WTC11 (cell line): ENCODE data around the gene EVA1C.

Experiments used
- CREM ChIP-seq: sonication (generic); formaldehyde crosslinking; IDR thresholded peaks from 2 replicates; pipeline ENCODE4 v1.8.1; 2022; ENCODE audit warnings: mild to moderate bottlenecking, missing genetic modification reagents, moderate library complexity
- CTCF ChIP-seq: fragments of 200-600 bp; IDR thresholded peaks from 2 replicates; pipeline ENCODE4 v1.8.0; 2022; ENCODE audit warnings: antibody characterized with exemption
- FOXP4 ChIP-seq: sonication (generic); formaldehyde crosslinking; IDR thresholded peaks from 2 replicates; pipeline ENCODE4 v1.8.0; 2022; ENCODE audit warnings: mild to moderate bottlenecking, missing genetic modification reagents
- GABPB1 ChIP-seq: sonication (generic); formaldehyde crosslinking; IDR thresholded peaks from 2 replicates; pipeline ENCODE4 v1.8.1; 2023; ENCODE audit warnings: mild to moderate bottlenecking, missing genetic modification reagents
- NR1H2 ChIP-seq: sonication (generic); formaldehyde crosslinking; IDR thresholded peaks from 2 replicates; pipeline ENCODE4 v1.9.0; 2021; ENCODE audit warnings: mild to moderate bottlenecking, moderate library complexity, missing genetic modification reagents
- NR3C1 ChIP-seq: sonication (generic); formaldehyde crosslinking; conservative IDR thresholded peaks from 2 replicates; pipeline ENCODE4 v1.8.1; 2023; ENCODE audit warnings: low read depth, mild to moderate bottlenecking, missing genetic modification reagents
- STAT6 ChIP-seq: sonication (generic); formaldehyde crosslinking; conservative IDR thresholded peaks from 2 replicates; pipeline ENCODE4 v1.8.1; 2023; ENCODE audit warnings: mild to moderate bottlenecking, low read depth, missing genetic modification reagents, moderate library complexity
- USF2 ChIP-seq: sonication (generic); formaldehyde crosslinking; IDR thresholded peaks from 2 replicates; pipeline ENCODE4 v1.8.1; 2023; ENCODE audit warnings: mild to moderate bottlenecking, missing genetic modification reagents, moderate library complexity
- ZBTB21 ChIP-seq: sonication (generic); formaldehyde crosslinking; IDR thresholded peaks from 2 replicates; pipeline ENCODE4 v1.8.1; 2023; ENCODE audit warnings: mild to moderate bottlenecking, missing genetic modification reagents, borderline replicate concordance
- ZNF121 ChIP-seq: sonication (generic); formaldehyde crosslinking; IDR thresholded peaks from 2 replicates; pipeline ENCODE4 v1.8.0; 2023; ENCODE audit warnings: missing genetic modification reagents
- ZNF138 ChIP-seq: sonication (generic); formaldehyde crosslinking; conservative IDR thresholded peaks from 2 replicates; pipeline ENCODE4 v1.8.1; 2022; ENCODE audit warnings: mild to moderate bottlenecking, moderate library complexity, missing genetic modification reagents
- ZSCAN18 ChIP-seq: fragments of 250-450 bp; sonication (Bioruptor Pico); IDR thresholded peaks from 2 replicates; pipeline ENCODE4 v2.1.2; 2022; ENCODE audit warnings: mild to moderate bottlenecking, moderate library complexity

GRCh38 chr21:32463889-32464300, 51.4 kb downstream of the EVA1C start:
- TF ChIP-seq CREM (no peak), ZNF121 (no peak), CTCF (no peak), STAT6 (CRISPR knock-in tag) (no peak), ZNF138 (CRISPR knock-in tag) (no peak), ZSCAN18 (no peak), NR1H2 (CRISPR knock-in tag) (no peak), GABPB1 (no peak), USF2 (CRISPR knock-in tag) (no peak), ZBTB21 (CRISPR knock-in tag) (no peak), FOXP4 (no peak), NR3C1 (CRISPR knock-in tag) (no peak)
